Activated naive CD4-positive, alpha-beta T cell treated with anti-CD3 and anti-CD28 coated beads, Interleukin-2, amount 50 U/mL, for 24 hours (primary cell): ENCODE results near the gene EXOC2.
"Not testable (repeated sequence)": the region's sequence is repeated elsewhere in the genome, so short reads cannot be mapped to it uniquely, and the experiment has no call there.

Experiments
- H3K27ac Mint-ChIP-seq: one replicate; pipeline ENCODE4 v1.8.0; 2021; ENCODE audit warnings: mild to moderate bottlenecking, mixed read lengths
- H3K27me3 Mint-ChIP-seq: one replicate; pipeline ENCODE4 v1.8.0; 2021; ENCODE audit warnings: mixed read lengths
- H3K36me3 Mint-ChIP-seq: one replicate; pipeline ENCODE4 v1.8.0; 2021; ENCODE audit warnings: mixed read lengths
- H3K4me1 Mint-ChIP-seq: one replicate; pipeline ENCODE4 v1.8.0; 2021; ENCODE audit warnings: mixed read lengths
- H3K4me3 Mint-ChIP-seq: one replicate; pipeline ENCODE4 v1.8.0; 2021; ENCODE audit warnings: mild to moderate bottlenecking, mixed read lengths
- H3K9me3 Mint-ChIP-seq: one replicate; pipeline ENCODE4 v1.8.0; 2021; ENCODE audit warnings: mixed read lengths

Gene EXOC2

DNA sequence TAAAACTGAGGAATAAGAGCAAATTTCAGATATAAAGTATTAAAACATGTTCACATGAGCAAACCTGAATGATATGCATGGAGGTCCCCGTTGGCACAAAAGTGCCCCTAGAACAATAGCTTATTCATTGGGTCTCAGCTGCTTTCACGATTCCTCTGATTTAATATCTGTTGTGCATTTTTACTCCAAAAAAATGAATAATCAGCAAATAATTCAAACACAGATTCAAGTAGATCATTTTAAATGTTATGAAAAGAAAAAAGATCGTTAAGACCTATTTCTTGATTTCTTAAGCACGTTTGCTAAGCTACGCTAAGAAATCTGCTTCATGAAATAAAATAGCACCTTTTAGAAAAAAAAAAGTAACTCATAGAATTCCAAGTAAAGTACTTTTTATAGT is 57.7 kb downstream of the EXOC2 start:
- Mint-ChIP-seq H3K4me1 (peaks cover 10% of the 10 kb centered on the region), H3K27ac (no peak overlapping the region), H3K4me3 (no peak overlapping the region), H3K36me3 (peaks cover 21% of the 10 kb centered on the region), H3K9me3 (no peaks in the 10 kb centered on the region), H3K27me3 (no peaks in the 10 kb centered on the region)

DNA sequence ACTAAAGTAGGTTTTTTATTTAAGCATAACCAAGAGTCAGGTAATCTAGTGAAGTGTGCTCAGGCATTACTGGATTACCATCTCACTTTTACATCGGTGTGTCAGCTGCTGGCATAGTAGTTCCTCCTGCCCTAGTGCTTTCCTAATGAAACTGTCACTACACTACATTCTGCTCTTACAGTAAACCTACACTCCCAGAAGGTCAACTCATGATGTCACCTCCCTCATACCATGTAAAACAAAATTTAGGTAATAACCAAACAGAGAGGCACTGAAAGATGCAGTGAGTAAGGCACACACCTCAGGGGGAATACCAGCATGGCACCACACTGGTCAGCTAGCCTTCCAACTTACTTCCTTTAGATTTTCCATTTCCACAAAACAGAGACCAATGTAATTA is 59.3 kb downstream of the EXOC2 start:
- H3K4me3 Mint-ChIP-seq, result no peak overlapping the region
- H3K27me3 Mint-ChIP-seq, result no peaks in the 10 kb centered on the region
- no peaks in the 10 kb centered on the region for H3K9me3 Mint-ChIP-seq
- no peak overlapping the region for H3K27ac Mint-ChIP-seq
- peaks cover 14% of the 10 kb centered on the region for H3K4me1 Mint-ChIP-seq
- H3K36me3 Mint-ChIP-seq, result peaks cover 17% of the 10 kb centered on the region

DNA sequence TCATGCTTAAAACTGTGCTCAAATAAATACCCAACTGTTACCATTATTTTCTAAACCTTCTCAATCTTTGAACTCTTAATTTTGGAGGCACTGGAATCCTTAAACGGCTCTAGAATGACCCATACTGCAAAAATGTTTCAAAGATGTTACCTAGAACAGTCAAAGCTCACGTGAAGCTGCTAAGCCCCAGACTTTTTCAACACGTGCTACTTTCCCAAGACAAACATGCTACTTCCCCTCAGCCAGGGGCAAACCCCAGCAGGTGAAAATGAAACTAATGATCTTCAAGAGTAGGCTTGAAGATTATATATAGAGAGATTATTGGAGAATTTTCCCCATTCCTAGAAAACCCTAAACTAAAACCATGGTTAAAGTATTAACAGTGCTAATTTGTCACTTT is 64.2 kb downstream of the EXOC2 start:
- Mint-ChIP-seq H3K27ac (peak overlapping the region; percentile 57), H3K36me3 (peaks cover 14% of the 10 kb centered on the region), H3K4me1 (peaks cover 16% of the 10 kb centered on the region), H3K4me3 (no peak overlapping the region), H3K9me3 (no peaks in the 10 kb centered on the region), H3K27me3 (no peaks in the 10 kb centered on the region)

DNA sequence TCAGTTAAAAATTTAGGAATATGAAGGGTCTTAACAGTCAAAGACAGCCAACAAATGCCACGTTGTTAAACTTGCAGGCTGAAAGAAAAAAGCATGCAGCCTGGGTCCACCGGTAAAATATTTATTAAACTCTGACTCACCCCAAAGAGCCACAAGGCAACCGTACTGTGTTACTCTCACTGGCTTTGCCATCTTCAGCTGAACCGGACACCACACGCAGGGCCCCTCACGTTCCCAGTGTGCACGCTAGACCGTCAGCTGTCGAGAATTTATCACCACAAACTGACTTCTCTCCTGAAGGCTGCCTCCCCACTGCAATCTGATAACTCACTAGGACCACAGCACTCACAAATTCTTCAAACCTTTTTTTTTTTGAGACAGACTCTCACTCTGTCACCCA is 66.7 kb downstream of the EXOC2 start:
- H3K4me3 Mint-ChIP-seq, result no peak overlapping the region
- H3K27ac Mint-ChIP-seq, result no peak overlapping the region
- H3K4me1 Mint-ChIP-seq, result peaks cover 16% of the 10 kb centered on the region
- no peaks in the 10 kb centered on the region for H3K9me3 Mint-ChIP-seq
- H3K36me3 Mint-ChIP-seq, result peaks cover 8% of the 10 kb centered on the region
- no peaks in the 10 kb centered on the region for H3K27me3 Mint-ChIP-seq

DNA sequence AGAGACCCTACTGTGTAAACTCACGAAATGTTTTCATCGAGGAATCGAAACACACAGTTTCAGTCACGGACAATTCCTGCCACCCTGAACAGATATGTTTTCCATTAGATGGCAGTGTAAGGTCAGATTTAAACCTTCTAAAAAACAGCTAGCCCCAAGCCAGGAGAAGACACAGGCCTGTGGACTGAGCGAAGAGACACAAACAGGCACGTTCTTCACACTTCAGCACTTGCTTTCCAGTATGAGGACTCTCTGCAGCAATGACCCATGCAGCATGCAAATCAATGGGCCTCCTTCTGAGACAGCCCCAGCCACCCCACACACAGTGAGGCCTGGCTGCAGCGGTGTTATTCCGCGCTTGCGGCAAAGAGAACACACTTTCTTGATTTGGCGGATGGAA is 68.0 kb downstream of the EXOC2 start:
- Mint-ChIP-seq H3K27ac (no peak overlapping the region), H3K36me3 (peaks cover 8% of the 10 kb centered on the region)

GRCh38 chr6:622462-622861 is 70.5 kb downstream of the EXOC2 start:
- Mint-ChIP-seq H3K9me3 (no peaks in the 10 kb centered on the region), H3K36me3 (peaks cover 8% of the 10 kb centered on the region), H3K27ac (no peak overlapping the region), H3K4me1 (no peaks in the 10 kb centered on the region), H3K27me3 (no peaks in the 10 kb centered on the region), H3K4me3 (no peak overlapping the region)

More for the DNA sequence above, 68.0 kb downstream of the EXOC2 start:
- no peak overlapping the region for H3K4me3 Mint-ChIP-seq
- H3K4me1 Mint-ChIP-seq, result peaks cover 13% of the 10 kb centered on the region
- no peaks in the 10 kb centered on the region for H3K9me3 Mint-ChIP-seq
- H3K27me3 Mint-ChIP-seq, result no peaks in the 10 kb centered on the region

GRCh38 chr6:621931-622330 is 71.0 kb downstream of the EXOC2 start:
- Mint-ChIP-seq H3K4me3 (no peak overlapping the region), H3K9me3 (no peaks in the 10 kb centered on the region), H3K27me3 (no peaks in the 10 kb centered on the region)

DNA sequence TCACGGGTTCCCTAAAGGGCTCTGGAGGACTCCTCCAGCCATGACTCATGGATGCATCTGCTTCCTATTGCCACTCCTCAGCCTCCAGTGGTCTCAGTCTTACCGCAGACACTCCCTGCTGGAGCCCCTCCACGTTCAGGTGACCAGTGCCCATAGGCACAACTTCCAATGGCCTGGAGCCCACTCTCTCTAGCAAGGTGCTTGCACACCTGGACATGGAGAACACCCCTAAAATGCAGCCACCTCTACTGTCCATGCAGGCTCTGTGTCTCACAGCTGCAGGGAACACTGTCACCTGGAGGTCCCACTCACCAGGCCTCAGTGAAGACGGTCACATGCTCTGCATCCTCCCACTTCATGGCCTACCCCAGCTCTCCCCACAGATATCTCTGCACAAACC is 72.0 kb downstream of the EXOC2 start:
- H3K36me3 Mint-ChIP-seq, result peaks cover 10% of the 10 kb centered on the region
- H3K27me3 Mint-ChIP-seq, result no peaks in the 10 kb centered on the region
- no peak overlapping the region for H3K27ac Mint-ChIP-seq
- no peaks in the 10 kb centered on the region for H3K4me1 Mint-ChIP-seq
- no peak overlapping the region for H3K4me3 Mint-ChIP-seq
- no peaks in the 10 kb centered on the region for H3K9me3 Mint-ChIP-seq

More at GRCh38 chr6:621931-622330, 71.0 kb downstream of the EXOC2 start:
- Mint-ChIP-seq H3K27ac (no peak overlapping the region), H3K36me3 (peaks cover 8% of the 10 kb centered on the region), H3K4me1 (no peaks in the 10 kb centered on the region)

DNA sequence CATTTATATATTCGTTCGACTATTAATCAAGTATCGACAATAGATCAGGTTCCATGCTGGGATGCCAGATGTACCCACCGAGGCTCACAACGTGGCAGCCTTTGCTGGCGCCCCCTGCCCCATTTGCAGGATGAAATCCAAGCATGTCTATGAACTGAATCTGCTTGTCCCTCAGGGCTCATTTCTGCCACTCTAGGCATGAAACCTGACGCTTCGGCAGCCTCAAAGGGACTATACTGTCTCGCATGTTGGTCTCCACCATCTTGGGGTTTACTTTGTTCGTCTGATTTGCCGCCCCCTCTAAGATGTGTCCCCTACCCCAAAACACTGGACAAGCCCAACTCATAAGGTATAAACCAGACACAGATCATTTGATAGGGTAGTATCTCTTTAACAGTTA is 72.8 kb downstream of the EXOC2 start:
- Mint-ChIP-seq H3K4me3 (no peak overlapping the region), H3K27me3 (no peaks in the 10 kb centered on the region), H3K9me3 (no peaks in the 10 kb centered on the region), H3K36me3 (peaks cover 6% of the 10 kb centered on the region), H3K4me1 (no peaks in the 10 kb centered on the region), H3K27ac (no peak overlapping the region)

- Mint-ChIP-seq H3K4me3 (no peak overlapping the region), H3K27me3 (no peaks in the 10 kb centered on the region), H3K4me1 (no peaks in the 10 kb centered on the region), H3K36me3 (peaks cover 8% of the 10 kb centered on the region), H3K9me3 (no peaks in the 10 kb centered on the region), H3K27ac (no peak overlapping the region)
Observed at GRCh38 chr6:617456-618100, 75.4 kb downstream of the EXOC2 start.

GRCh38 chr6:613981-614380 is 79.0 kb downstream of the EXOC2 start:
- Mint-ChIP-seq H3K4me1 (peaks cover 9% of the 10 kb centered on the region), H3K27ac (no peak overlapping the region), H3K27me3 (no peaks in the 10 kb centered on the region), H3K4me3 (no peak overlapping the region), H3K36me3 (peaks cover 12% of the 10 kb centered on the region), H3K9me3 (no peaks in the 10 kb centered on the region)

DNA sequence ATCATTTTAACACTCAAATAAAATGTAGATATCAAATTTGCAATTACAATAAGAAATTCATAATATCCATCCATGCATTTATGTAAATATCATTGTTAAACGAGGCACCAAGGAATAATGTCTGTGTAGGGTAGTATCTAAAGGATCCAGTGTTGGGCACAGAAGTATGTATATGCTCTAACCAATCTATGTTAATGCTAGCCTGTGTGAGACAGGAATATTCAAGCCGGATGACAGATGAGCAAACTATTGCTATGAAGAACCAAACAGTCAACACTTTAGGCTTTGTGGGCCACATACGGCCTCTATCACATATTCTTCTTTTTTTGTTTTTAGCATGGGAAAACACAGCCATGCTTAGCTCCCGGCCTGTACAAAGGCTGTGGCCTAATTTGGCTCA is 81.0 kb downstream of the EXOC2 start:
- no peaks in the 10 kb centered on the region for H3K27me3 Mint-ChIP-seq
- H3K36me3 Mint-ChIP-seq, result peaks cover 24% of the 10 kb centered on the region
- H3K4me3 Mint-ChIP-seq, result no peak overlapping the region
- peaks cover 9% of the 10 kb centered on the region for H3K4me1 Mint-ChIP-seq
- H3K27ac Mint-ChIP-seq, result no peak overlapping the region
- no peaks in the 10 kb centered on the region for H3K9me3 Mint-ChIP-seq

GRCh38 chr6:610882-611281 is 82.1 kb downstream of the EXOC2 start:
- Mint-ChIP-seq H3K27ac (no peak overlapping the region), H3K4me3 (no peak overlapping the region), H3K4me1 (peaks cover 9% of the 10 kb centered on the region), H3K27me3 (no peaks in the 10 kb centered on the region), H3K36me3 (peaks cover 30% of the 10 kb centered on the region), H3K9me3 (no peaks in the 10 kb centered on the region)

DNA sequence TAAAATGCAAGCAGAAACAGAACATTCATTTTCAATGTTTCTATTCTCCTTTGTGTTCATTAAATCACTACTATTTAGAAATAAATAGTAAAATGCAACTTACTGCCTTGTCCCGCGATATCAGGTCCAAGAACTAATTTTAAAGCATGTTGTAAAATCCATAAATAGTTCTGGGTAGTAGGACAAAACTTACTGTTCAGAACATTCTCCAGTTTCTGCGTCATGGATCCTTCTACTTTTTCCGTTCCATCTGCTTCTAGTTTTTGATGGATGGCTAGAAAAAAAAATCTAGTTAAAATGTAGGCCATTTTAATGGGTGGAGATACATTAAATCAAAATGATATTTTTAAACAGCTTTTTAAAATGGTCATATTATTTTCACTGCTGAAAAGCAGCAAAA is 83.0 kb downstream of the EXOC2 start:
- no peak overlapping the region for H3K27ac Mint-ChIP-seq
- H3K9me3 Mint-ChIP-seq, result no peaks in the 10 kb centered on the region
- no peak overlapping the region for H3K4me3 Mint-ChIP-seq
- peaks cover 9% of the 10 kb centered on the region for H3K4me1 Mint-ChIP-seq
- no peaks in the 10 kb centered on the region for H3K27me3 Mint-ChIP-seq
- peaks cover 29% of the 10 kb centered on the region for H3K36me3 Mint-ChIP-seq

- no peak overlapping the region for H3K27ac Mint-ChIP-seq
- no peak overlapping the region for H3K4me3 Mint-ChIP-seq
- peaks cover 29% of the 10 kb centered on the region for H3K36me3 Mint-ChIP-seq
- H3K4me1 Mint-ChIP-seq, result peaks cover 6% of the 10 kb centered on the region
- no peaks in the 10 kb centered on the region for H3K9me3 Mint-ChIP-seq
- no peaks in the 10 kb centered on the region for H3K27me3 Mint-ChIP-seq
Observed at GRCh38 chr6:606829-607379, 86.0 kb downstream of the EXOC2 start.

DNA sequence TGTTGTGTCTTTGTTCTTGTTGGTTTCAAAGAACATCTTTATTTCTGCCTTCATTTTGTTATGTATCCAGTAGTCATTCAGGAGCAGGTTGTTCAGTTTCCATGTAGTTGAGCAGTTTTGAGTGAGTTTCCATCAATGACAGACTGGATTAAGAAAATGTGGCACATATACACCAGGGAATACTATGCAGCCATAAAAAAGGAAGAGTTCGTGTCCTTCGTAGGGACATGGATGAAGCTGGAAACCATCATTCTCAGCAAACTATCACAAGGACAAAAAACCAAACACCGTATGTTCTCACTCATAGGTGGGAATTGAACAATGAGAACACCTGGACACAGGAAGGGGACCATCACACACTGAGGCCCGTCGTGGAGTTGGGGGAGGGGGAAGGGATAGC is 87.0 kb downstream of the EXOC2 start:
- peaks cover 29% of the 10 kb centered on the region for H3K36me3 Mint-ChIP-seq
- H3K9me3 Mint-ChIP-seq, H3K27me3 Mint-ChIP-seq, H3K4me1 Mint-ChIP-seq, H3K27ac Mint-ChIP-seq, H3K4me3 Mint-ChIP-seq: not testable (repeated sequence)

DNA sequence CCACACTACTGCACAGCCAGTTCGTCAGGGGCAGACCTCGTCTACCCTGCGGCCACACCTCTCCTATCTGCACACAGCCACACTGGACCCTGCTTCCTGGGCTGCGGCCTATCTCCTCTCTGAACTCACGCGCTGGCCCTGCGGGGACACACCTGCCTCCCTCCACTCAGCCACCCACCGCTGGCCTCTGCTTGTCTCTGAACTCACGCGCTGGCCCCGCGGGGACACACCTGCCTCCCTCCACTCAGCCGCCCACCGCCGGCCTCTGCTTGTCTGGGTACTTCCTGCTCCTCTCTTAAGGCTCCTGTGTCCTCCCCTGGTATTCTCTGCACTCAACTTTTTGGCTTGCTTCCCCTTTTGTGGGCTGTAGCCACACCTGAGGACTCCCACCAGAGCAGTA is 88.4 kb downstream of the EXOC2 start:
- H3K36me3 Mint-ChIP-seq, result peaks cover 27% of the 10 kb centered on the region
- H3K4me3 Mint-ChIP-seq, result no peak overlapping the region
- H3K4me1 Mint-ChIP-seq, result no peaks in the 10 kb centered on the region
- no peak overlapping the region for H3K27ac Mint-ChIP-seq
- H3K27me3 Mint-ChIP-seq, result no peaks in the 10 kb centered on the region
- no peaks in the 10 kb centered on the region for H3K9me3 Mint-ChIP-seq
